Middle frontal gyrus (tissue), 1 donor: Measurements from ENCODE around the gene HSFX1.

Source experiments
- DNase-seq: peaks from one replicate; pipeline ENCODE4 v3.0.0-alpha.2; 2015; ENCODE audit warnings: low spot score; ENCODE audit errors: extremely low spot score

The HSFX1 gene

GRCh38 chrX:149804102-149804501 lies 30.2 kb downstream of the HSFX1 start:
- no peak for DNase-seq

- DNase-seq, result no peak
These were observed 34.0 kb downstream of the HSFX1 start for GRCh38 chrX:149807747-149808458.

- no peak for DNase-seq
These were observed 44.8 kb downstream of the HSFX1 start for GRCh38 chrX:149818652-149819051.

GRCh38 chrX:149819371-149819770 lies 45.5 kb downstream of the HSFX1 start:
- no peak for DNase-seq

GRCh38 chrX:149825424-149825823 lies 51.6 kb downstream of the HSFX1 start:
- DNase-seq, result no peak
